GM12872 (cell line): ENCODE results near the gene ULK4.

Experiments used
- CTCF ChIP-seq: IDR thresholded peaks from 3 replicates; pipeline ENCODE4 v1.5.1; 2011; ENCODE audit warnings: low read depth, mild to moderate bottlenecking, low read length, moderate library complexity; ENCODE audit not compliant: insufficient read depth

ULK4 gene

GRCh38 chr3:41769106-41769505, 192.8 kb downstream of the ULK4 start:
- TF ChIP-seq CTCF = no peak

- TF ChIP-seq CTCF = no peak
Measured at GRCh38 chr3:41768363-41768762, 193.5 kb downstream of the ULK4 start.

GRCh38 chr3:41753651-41754050, 208.3 kb downstream of the ULK4 start:
- TF ChIP-seq CTCF = no peak

- TF ChIP-seq CTCF = no peak
Measured at GRCh38 chr3:41751597-41751996, 210.3 kb downstream of the ULK4 start.

GRCh38 chr3:41749988-41750387, 211.9 kb downstream of the ULK4 start:
- no peak for TF ChIP-seq CTCF

- TF ChIP-seq CTCF = no peak
Measured at GRCh38 chr3:41746215-41746614, 215.7 kb downstream of the ULK4 start.

GRCh38 chr3:41742121-41742520, 219.8 kb downstream of the ULK4 start:
- no peak for TF ChIP-seq CTCF
